Activated CD4-positive, alpha-beta T cell treated with anti-CD3 and anti-CD28 coated beads, Interleukin-2, Interleukin-6, amounts not matched to agents 100 ng/mL and 50 ng/mL, durations not matched to agents 16 hours and 8 hours (primary cell): ENCODE results near the gene COL12A1.

Experiments
- DNase-seq: peaks from one replicate; pipeline ENCODE4 v3.0.0-alpha.2; 2020

COL12A1 gene

DNA sequence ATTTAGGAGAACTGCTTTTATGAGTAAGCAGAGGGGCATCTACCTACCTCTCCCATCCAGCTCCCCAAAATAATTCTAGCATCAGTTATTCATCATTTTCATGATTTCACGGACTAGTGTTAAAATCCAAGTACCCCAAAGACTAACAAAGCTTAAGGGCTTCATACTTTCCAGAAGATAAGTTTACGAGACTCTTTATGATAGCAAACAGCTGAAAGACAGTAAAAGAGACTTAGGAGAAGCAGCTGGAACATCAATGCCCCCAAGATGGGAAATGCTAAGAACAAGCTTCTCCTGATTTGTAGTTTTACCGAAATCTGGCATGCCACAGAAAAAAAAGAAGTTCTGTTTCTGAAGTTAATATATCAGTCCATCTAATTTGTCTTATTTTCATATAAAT is 70.0 kb downstream of the COL12A1 start:
- no peak for DNase-seq

- DNase-seq, result no peak
Observed at GRCh38 chr6:75135450-75135849, 70.4 kb downstream of the COL12A1 start.

DNA sequence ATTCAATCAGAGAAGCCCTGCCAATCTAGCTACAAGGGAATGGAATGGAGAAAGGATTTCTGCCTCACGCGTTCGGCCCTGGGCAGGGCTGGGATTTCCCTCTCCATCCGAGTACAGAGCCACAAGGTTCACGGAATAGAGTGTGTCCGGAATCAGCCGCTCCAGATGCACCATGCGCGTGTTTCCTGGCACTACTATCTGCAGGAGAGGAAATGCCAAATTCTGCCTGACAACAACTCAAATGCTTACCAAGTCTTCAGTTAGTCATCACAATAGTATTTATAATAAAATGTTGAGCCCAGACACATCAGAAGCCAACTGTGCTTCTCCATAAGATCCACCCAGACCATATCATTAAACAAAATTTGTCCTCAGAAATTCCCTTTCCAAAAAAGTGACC is 75.1 kb downstream of the COL12A1 start:
- DNase-seq, result no peak

GRCh38 chr6:75128878-75129570 is 76.8 kb downstream of the COL12A1 start:
- no peak for DNase-seq

GRCh38 chr6:75126518-75126917 is 79.3 kb downstream of the COL12A1 start:
- no peak for DNase-seq

GRCh38 chr6:75124983-75125382 is 80.9 kb downstream of the COL12A1 start:
- DNase-seq, result no peak

GRCh38 chr6:75124085-75124484 is 81.8 kb downstream of the COL12A1 start:
- DNase-seq, result no peak

- DNase-seq, result no peak
Observed at GRCh38 chr6:75118925-75119515, 86.8 kb downstream of the COL12A1 start.

DNA sequence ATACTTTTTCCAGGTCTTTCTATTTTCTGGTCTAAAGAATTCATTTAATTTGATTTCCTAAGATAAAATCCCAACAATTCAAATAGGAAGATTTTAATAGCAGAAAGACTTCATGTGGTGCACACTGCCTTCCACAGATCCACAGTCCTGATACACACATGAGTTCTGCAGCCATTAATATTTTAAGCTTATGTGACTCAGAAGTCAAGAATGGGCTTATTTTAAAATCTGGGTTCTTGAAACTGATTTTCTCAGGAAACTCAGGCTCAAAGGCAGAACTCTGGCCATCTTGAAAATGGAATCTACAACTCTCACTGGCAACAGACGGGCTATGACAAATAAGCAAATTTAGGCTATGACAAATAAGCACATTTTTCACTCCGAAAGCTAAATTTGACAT is 88.2 kb downstream of the COL12A1 start:
- DNase-seq, result no peak

DNA sequence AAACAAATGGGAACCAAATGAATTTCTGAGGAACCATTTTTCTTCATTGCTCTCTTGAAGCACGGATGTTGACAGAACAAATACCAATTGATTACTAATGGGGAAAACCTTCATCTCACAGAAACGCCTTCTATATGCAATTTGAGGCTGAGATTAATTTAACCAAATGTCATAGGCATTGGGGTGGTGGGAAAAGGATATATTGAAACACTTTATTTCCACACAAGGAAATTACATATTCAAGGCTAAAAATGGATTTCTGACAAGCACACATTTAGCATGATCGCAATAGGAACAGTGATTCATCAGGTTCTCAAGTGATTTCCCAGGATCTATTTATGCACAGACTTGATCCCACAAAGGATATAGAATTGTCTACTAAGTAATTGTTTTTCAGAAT is 88.9 kb downstream of the COL12A1 start:
- DNase-seq, result no peak

DNA sequence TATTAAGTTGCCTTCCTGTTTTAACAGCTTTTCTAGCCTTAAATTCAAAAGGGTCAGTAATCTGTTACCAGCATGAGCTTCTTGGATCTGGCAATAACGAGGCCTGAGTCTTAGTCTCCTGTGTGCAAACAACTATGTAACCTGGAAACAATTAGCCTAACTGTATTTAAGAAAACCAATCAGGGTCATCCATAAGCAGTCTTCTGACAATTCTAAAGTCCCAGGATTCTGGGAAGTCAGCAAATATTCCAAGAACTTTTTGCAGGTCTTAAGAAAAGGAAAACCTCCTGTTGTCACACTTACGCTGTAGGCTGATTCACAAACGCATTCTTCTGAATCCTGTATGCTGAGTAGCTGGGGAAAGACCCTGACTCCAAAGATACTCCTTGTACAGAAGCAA is 90.4 kb downstream of the COL12A1 start:
- no peak for DNase-seq

DNA sequence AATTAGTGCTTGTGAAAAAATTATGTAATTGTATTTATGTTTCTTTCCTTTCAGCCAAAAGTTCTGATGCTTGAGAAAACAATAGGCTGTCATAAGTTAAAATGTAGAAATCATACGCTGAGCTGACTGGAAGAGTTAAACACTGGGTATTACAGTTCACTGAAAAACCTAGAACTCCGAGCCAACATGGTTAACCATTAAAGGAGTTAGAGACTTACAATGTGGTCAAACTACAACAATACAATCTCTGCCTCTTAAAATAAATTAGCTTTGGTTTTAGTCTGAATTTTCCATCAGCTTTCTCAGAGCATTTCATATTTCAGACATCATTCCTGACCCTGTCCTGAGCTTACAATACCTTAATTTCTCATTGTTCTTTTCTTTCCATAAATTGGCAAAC is 91.0 kb downstream of the COL12A1 start:
- no peak for DNase-seq

DNA sequence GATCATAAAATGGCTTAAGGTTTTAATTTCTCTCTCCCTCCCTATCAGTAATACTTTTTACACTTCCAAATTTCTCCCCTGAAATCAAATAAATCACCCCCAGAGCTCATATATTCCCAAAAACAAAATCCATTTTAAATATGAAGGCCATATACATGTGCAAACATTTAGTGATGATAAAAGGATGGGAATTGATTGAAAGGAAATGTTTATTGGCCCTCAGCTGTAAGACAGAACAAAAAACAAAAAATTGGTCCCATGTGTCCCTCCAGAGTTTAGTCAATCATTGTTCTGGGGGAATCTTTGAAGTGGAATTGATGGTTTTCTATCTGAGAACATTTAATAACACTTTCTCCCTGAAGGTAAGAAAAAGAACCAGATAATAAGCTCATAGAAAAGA is 91.7 kb downstream of the COL12A1 start:
- no peak for DNase-seq

DNA sequence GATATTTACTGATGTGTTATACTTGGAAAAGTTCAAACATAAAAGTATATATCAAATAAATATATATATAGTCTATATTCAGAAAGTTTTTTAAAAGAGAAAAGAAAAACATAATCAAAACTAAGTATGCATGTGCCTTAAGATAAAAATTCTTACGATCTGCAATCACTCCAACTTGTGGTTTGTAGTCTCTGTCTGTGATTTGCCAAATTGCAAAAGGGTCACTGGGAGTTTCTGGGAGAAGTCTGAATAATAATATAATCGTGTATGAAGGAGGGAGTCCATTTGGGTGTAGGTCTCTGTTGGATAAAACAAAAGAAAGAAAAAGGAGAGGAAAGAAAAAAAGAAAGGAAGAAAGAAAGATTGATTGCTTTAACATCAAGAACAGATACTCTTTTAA is 92.4 kb downstream of the COL12A1 start:
- DNase-seq, result no peak

DNA sequence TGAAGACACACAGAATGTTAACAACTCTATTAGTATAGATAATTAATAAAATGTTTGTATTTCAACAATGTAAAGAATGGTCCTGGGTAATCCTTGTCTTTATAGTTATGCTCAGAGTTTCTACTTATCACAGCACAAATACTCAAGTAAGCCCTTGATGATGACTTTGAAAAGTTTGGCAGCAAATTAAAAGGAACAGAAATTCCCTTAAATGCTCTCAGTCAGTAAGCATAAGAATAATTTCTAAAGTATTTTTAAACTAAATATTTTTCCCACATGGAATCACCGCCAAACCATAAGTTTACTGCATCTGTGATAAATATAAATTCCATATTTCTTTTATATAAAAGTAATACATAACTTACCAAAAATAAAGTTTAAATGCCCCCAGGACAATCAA is 96.1 kb downstream of the COL12A1 start:
- DNase-seq, result no peak

GRCh38 chr6:75109022-75109421 is 96.8 kb downstream of the COL12A1 start:
- no peak for DNase-seq

DNA sequence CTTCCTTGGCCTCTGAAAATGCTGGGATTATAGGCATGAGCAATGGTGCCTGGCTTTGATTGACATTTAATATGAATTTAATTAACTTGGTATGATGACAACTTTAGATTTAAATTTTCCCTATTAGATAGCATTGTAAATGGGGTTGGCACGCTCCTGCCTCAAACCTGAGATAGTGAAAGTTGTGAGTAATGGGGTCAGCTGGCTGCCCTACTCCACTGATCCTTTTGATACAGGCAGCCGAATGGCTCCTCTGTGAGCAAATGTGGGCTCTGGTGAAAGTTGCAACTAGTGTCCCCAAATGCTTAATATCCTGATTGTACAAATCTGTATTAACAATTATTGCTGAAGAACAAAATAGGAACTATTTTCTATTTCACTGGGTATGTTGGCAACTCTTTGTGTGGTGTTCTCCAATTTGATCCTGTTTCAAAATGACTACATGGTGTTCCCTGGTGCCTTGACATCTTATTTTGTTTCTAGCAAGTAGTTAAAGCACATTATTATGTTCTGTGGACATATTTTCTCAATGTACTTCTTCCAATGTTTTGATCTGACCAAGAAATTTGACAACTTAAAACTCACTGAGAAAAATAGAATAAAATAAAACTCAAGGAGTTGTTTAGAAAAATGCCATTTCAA is 97.4 kb downstream of the COL12A1 start:
- DNase-seq, result no peak

DNA sequence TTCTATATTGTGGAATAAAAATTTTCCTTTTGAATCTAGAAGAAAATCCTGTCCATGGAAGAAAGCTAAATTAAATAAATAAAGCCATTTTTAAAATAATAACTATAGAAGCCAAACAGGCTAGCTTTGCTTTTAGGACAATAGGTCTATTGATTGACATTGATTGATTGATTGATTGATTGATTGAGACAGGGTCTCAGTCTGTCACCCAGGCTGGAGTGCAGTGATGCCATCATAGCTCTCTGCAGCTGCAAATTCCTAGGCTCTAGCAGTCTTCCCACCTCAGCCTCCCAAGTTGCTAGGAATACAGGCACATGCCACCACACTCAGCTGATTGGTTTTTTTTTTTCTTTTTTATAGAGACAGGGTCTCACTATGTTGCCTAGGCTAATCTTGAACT is 97.9 kb downstream of the COL12A1 start:
- DNase-seq, result no peak

DNA sequence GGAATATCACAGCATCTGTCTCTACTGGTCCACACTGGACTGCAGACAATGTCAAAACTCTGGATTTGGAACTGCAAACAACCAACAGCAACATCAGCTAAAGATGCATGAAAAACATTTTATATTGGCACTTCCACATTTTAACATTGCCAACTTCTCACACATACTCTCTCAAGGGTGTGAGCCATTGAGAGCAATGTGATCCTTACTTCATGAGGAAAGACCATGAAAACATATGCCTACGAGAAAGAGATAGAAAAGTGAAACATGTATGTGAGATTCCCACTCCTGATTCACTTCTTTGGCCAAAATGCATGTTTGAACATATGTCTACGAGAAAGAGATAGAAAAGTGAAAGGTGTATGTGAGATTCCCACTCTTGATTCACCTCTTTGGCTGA is 99.4 kb downstream of the COL12A1 start:
- DNase-seq, result no peak

DNA sequence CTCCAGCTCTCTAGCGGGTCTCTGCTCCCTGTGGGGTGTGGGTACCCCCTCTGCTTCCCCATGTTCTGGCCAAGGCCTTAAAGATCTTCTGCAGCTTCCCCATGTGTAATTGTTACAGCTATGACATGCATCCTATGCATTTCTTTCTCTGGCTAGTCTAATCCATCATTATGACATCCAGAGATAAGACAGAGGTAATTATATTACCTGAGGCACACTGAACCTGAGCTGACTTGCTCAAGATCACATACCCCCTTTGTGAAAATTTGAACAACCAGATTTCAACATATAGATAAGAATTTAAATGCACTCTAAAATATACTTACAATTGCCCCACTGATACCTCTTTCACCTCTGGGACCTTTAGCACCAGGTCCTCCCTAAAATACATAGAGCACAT is 102.4 kb downstream of the COL12A1 start:
- no peak for DNase-seq

DNA sequence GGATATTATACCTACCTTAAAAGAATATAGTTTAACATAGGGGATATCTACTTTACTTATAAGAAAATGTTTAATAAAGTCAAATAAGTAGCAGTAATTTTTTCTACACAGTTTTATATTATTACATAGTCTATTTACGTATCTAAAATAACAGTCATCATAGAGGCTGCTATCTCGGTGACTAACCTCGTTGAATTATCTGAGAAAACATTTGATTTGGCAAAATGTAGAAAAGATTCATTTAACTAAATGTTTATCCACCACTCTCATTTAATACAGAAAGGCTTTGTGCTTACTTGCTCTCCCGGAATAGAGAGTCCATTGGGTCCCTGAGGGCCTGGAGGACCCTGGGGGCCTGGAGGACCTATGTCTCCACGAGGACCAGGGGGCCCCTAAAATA is 103.6 kb downstream of the COL12A1 start:
- no peak for DNase-seq

DNA sequence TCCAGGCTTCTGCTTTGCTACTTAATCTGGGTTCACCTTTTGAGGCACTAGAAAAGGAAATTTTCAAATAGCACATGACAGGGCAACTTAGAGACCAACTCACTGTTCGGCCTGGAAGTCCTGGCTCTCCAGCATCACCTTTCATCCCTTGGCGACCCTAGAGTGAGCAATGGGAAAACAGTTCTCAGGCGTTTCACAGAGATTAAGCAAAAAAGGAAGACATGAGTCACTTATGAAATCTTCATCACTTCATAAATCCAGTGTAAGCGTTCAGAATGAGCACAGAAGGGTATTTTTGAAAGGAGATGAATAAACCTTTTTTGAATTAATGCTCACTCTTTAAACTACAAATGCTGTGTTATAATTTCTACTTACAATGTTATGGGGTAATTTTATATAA is 104.0 kb downstream of the COL12A1 start:
- DNase-seq, result no peak

GRCh38 chr6:75098709-75099108 is 107.1 kb downstream of the COL12A1 start:
- no peak for DNase-seq

- DNase-seq, result no peak
Observed at GRCh38 chr6:75096966-75097365, 108.9 kb downstream of the COL12A1 start.
